Activated naive CD8-positive, alpha-beta T cell treated with anti-CD3 and anti-CD28 coated beads, Interleukin-2, amount 50 U/mL, for 16 hours (primary cell): Measurements from ENCODE around the gene MTMR12.
"Not testable (repeated sequence)": the region's sequence is repeated elsewhere in the genome, so short reads cannot be mapped to it uniquely, and the experiment has no call there.

ENCODE experiments used
- DNase-seq: peaks from one replicate; pipeline ENCODE4 v3.0.0-alpha.2; 2020; ENCODE audit warnings: low read depth, low spot score

MTMR12 gene

DNA sequence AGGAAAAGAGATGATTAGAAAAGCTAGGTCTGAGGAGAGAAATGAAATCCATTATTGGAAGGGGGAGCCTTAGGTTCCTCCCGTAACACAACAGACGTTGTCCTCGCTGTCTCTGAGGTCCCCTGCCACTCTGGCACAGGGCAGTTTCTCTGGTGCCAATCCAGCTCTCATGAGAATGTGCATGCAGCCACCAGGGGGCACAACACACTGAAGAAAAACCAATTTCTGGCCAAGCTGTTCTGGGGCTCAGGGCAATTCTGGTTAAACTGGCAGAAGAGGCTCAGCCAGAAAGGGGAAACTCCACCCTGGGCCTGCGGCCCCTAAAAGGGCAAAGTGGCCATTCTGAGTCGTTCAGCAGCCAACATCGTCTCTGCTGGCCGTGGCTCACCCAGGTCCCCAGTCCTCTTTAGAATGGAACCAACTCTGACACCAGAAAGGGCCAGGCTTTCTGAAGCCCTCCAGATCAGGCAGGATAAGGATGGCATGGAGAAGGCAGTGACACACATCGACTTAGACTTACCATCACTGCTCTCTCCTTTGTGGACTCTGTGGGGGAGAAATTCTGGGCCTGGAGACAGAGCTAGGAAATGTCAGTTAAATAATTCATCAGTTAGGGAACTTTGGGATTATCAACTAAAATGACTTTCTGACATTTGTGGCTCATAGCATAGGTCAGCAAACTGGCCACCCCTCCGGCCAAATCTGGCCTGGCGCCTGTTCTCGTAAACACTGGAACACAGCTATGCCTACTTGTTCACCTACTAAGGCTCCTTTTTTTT lies 80.1 kb downstream of the MTMR12 start:
- DNase-seq: peak; percentile 49

DNA sequence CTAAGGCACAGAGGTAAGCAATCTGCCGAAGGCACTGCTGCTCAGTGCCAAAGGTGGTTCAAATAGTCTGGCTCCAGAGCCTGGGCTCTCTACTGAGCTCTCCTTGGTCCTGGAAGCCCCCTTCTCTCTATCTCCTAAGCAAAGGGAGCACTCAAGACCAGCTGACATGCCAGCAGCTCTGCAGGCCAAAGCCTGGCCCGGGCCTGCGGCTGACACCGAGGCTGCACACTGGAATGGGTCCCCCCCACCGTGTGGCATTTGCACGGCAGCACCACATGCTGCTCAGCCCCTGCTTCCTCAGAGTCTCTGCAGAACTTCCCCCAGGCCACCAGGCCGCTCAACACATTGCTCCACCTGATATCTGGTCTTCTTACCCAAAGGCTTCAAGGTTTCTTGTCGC lies 80.8 kb downstream of the MTMR12 start:
- DNase-seq: no peak

DNA sequence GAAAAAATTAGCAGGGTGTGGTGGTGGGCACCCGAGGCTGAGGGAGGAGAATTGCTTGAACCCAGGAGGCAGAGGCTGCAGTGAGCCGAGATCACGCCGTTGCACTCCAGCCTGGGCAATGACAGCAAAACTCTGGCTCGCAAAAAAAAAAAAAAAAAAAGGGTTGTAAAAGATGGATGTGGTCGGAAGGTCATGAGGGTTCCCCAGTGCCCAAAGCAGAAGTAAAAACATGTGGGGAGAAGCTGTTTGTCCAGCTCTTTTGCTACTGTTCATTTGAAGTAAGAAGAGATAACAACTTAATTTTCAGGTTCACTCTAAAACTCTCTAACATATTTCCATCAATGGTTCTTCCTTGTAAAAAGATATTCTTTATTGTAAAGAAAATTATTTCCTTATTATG lies 81.5 kb downstream of the MTMR12 start:
- DNase-seq: no peak

DNA sequence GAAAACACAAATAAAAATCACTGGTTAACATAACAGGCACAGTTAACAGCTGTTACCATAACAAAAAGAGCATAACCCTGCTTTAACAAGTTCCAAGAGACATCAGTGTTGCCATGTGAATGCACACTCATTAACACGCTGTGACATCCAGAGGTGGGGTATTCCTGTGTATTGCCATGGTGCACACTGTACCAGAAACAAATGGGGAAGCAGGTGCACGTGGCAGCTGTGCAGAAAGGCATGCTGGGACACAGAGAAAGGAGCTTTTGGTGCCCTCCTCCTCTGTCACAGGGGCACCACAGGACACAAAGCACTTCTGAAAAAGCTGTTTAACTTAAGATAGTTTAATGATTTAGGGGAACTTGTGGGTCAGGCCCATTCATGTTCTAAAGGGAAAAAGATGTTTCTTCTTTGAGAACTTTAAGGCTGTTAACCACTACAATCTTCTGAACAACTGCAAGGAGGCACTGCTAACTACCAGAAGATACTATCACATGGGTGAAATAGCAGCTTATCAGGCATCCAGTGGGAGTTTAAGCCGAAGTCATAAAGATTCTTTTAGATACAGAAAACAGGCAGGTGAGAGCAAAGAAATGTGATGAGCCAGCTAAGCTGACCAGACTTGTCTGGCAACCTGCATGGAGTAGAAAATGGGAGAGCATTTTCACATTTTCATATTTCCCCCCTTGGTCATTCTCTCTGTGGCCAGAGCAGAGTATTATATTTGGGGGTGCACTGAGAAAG lies 82.2 kb downstream of the MTMR12 start:
- no peak for DNase-seq

DNA sequence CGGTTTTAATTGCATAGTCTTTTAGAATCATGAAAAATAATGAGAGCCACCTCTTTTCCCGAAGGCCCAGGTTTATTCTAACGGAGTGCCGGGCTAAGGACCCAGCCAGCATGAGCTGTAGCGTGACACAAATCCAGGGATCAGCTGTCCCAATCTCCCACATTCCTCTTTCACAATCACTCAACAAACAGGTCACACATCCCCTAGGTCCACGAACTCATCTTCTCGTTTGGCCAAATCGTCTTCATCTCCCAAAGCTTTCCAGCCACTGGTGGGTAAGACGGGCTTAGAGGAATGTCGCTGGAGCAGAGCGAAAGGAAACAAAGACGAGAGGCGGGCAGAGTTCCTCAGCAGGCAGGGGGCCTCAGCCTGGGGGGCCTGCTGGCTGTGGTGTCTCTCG lies 83.2 kb downstream of the MTMR12 start:
- no peak for DNase-seq

DNA sequence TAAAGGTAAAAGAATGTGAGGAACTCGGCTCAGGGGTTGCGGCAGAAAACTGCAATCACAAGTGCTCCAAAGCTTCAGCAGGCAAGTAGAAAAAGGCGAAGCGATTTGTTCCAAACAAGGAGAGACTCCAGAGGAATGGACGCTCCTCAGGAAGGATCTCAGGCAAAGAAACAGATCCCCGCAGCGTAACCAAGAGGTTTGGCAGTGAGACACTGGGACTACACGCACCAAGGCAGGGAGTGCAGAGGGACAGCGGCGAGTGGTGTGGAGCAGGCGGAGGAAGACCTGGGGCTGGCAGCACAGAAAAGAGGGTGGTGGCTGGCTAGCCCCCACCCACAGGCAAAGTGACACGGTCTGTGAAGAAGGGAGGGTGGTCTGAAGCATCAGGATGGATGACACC lies 83.9 kb downstream of the MTMR12 start:
- DNase-seq: no peak

DNA sequence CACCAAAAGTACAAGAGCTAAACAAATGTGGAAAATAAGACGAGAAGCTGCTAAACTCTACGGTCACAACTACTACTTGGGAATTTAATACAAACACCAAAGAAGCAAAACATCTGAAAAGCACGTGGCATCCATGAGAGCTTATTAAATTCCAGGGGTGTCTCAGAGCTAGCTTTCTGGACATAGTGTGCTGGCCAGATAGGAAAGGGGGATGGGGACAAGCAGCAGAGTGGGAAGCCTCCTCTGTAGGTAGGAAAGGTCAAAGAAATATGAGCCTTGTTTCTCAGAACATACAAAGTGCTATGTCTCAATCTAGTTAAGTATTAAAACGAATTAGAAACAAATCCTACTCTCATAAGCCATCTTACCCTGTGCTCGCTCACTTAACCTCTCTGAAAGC lies 87.3 kb downstream of the MTMR12 start:
- DNase-seq: no peak

DNA sequence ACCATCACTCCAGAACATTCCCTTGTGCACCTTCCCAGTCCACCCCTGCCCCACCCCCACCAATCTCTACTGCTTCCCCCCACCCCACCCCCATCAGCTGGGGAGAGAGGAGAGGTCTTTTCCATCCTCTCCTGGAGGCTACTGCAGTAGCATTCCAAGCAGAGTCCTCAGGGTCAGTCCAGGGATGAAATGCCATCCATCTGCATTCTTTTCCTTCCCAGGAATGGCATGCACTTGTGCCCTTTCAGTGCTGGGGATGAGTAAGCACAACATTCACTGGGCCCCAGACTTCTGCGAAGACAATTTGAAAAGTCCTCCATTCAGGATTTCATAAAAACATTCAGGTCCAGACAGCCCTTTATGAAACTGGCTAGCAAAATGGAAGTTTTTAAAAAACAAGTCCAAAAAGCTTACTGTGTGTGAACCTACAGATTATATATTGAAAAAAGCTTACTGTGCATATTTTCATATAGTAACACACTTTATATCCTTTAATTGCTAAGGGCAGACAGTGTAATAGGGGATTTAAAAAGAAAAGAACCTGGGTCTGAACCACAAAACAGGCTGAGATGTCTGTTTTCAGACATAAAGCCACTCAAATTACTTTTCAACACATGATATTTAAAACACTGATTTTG lies 88.6 kb downstream of the MTMR12 start:
- no peak for DNase-seq

DNA sequence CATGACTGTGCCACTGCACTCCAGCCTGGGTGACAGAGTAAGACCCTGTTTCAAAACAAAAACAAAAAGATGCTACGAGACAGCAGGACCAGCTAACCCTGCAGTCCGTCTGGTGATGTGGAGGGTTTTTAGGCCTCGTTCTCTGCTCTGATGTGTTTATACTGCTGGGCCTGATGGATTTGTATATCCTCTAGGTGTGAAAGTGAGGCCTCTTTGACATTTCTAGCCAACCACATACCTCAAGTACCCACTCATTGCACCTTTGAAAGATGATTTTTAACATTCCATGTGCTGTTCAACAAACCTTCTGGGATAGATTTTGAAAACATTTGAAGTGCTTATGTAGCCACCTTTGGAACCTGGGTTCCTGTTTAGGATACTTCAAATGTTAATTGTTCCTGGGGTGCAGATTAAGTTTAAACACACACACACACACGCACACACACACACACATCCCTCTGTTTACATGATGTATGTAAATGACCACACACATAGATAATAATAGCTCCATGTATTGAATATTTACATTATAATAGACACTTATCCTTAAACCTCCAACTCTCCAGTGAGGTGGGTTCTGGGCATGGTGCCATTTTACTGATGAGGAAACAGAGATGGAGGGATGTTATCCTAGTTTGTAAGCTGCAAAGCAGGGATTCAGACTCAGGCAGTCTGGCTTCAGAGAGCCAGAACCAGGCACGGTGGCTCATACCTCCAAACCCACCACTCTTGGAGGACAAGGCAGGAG lies 89.8 kb downstream of the MTMR12 start:
- DNase-seq: no peak

DNA sequence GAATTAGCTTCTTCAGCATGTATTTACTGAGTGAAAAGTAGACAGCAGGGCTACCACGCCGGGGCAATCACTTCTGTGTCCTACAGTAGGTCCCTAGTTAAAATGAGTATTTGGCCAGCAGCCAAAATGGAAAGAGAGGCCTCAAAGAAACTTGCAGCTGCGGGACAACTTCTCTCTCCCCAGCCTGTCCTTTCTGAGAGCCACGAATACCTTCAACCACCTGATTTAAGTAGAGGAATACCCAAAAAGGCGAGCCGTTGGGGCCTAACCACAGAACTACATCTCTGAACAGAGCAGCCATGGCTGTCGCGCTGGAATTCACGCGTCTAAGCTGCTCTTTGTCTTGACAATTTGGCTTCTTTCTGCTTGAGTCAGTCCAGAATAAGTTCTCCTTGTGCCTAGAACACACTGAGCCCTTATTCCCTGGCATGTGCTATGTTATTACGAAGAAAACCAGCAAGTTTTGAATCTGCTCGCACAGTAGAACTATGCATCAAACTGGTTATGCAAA lies 94.8 kb downstream of the MTMR12 start:
- DNase-seq: no peak

DNA sequence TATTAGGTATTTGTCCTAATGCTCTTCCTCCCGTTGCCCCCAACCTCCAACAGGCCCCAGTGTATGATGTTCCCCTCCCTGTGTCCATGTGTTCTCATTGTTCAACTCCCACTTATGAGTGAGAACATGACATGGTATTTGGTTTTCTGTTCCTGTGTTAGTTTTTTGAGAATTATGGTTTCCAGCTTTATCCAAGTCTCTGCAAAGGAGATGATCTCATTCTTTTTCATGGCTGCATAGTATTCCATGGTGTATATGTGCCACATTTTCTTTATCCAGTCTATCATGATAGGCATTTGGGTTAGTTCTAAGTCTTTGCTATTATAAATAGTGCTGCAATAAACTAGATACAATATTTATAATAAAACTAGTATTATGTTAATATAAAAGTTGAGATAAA lies 98.4 kb downstream of the MTMR12 start:
- DNase-seq: not testable (repeated sequence)

DNA sequence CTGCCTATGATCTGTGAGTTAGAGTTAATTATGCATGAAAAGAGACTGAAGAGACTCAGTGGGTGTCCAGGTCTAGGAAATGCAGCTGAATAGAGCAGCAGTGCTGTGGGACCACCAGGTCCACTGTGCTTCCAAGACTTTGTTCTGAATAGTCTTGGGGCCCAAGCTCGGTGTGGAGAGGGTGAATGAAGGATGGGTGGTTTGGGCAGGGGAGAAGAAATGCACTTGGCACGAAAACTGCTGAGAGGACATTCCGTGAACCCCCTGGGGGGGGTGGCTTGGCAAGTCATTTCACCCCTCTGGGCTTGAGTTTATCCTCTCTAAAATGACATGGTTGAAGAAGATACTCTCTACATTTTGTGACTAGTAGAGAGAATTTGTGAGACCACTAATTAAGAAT lies 102.6 kb downstream of the MTMR12 start:
- DNase-seq: no peak

DNA sequence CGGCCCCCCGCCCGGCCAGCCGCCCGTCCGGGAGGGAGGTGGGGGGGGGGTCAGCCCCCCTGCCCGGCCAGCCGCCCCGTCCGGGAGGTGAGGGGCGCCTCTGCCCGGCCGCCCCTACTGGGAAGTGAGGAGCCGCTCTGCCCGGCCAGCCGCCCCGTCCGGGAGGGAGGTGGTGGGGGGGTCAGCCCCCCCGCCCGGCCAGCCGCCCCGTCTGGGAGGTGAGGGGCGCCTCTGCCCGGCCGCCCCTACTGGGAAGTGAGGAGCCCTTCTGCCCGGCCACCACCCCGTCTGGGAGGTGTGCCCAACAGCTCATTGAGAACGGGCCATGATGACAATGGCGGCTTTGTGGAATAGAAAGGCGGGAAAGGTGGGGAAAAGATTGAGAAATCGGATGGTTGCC lies 103.9 kb downstream of the MTMR12 start:
- not testable (repeated sequence) for DNase-seq

DNA sequence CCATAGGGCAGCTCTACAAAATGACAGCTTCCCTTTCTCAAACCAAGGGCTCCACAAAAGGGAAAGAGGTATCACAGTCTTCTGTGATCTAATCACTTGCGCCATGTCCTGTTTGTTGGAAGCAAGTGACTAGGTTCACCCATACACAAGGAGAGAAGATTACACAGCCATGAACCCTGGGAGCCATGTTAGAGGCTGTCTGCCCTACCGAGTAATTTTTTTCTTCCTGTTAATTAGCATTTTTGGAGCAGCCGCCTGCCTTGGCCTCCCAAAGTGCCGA lies 105.4 kb downstream of the MTMR12 start:
- no peak for DNase-seq

DNA sequence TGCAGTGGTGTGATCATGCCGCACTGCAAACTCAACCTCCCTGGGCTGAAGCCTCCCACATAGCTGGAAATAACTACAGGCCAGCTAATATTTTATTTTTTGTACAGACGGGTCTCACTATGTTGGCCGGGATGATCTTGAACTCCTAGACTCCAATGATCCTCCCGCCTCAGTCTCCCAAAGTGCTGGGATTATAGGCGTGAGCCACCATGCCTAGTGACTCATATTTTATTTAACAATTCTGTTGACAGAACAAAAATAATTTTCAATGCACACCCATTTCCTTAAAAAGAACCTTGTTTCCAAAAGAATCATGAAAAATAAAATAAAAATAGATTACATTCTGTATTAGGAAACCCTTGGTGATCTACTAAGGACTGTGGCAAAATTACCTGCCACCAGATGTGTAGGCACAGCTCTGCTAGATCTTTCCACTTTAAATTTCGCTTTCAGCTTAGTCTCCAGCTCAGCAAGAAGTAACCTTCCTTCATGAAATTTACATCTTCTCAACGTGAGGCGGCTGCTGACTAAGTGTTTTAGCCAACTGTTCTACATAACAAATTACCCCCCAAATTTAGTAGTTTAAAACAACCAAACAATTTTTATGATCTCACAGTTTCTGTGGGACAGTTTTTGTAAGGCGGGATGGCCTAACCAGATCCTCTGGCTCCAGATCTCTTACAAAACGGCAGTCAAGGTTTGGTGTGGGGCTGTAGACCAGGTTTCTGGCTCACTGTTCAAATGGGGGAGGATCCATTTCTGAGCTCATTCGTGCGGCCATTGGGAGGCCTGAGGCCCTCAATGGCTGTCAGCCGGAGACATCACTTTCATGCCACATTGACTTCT lies 106.0 kb downstream of the MTMR12 start:
- DNase-seq: no peak

DNA sequence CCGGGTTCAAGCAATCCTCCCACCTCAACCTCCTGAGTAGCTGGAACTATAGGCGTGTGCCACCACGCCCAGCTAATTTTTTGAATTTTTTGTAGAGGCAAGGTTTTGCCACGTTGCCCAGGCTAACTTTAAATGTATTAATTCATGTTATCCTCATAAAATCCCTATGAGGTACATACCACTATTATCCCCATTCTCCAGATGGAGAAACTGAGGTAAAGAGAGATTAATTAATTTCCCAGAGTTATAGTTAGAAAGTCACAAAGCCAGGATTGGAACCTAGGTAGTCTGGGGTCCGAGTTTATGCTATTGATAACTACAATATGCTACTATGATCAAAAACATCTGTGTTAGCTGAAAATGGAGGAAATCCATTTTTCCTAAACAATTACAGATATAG lies 106.7 kb downstream of the MTMR12 start:
- DNase-seq: no peak

DNA sequence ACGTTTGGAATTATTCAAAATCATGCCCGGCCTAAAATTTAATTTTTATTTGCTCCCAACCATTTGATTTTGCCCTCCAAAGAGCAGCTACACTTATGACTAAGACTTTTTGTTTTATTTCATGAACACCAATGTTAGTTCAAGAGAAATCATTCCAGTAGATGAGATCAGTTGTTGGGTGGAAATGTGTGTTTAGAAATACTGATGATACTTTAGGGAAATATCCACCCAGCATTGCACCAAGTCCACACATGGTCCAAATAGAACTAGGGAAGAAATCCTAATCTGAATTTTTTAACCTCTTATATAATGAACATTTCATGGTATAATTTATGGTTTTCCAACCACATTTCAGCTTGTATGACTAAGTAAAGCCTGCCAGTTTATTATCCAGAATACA lies 110.3 kb downstream of the MTMR12 start:
- no peak for DNase-seq

DNA sequence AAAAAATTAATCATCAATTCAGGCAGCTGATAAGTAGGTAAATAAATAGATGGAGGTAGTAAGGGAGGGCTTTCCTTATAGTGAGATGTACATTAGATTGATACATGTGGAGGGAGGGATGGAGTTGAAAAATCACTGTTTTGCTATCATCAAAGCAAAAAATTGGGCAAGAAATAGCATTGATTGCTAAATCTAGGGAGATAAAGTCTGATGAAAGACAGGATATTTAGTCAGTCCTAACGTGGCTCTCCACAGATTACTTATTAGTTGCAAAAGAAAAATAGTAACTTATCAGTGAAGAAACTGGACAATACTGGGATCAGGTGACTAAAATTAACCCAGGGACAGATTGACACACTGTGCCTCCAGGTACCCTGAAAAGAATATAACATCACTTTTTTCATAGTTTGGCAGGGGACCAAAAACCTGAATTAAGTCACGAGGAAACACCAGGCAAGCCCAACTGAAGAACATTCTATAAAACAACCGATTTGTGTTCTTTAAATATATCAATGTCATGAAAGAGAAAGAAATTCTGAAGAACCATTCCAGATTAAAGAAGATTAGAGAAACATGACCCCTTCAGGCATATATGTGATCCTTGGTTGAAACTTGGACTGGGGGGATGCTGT lies 111.5 kb downstream of the MTMR12 start:
- no peak for DNase-seq

DNA sequence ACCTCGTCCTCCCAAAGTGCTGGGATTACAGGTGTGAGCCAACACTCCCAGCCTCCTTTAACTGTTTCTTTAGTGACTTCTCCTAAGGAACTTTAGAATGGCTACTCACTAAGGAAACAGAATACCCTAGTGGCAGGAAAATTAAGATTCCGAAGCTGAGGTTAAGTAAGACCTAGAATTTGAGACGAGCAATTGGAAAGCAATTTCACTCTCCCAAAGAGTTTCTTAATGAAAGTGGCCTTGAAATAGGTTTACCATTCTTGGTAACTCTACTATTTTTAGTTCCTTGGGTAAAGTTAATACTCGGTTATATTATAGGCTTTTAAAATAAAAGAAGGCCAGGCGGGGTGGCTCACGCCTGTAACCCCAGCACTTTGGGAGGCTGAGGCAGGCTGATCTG lies 115.7 kb downstream of the MTMR12 start:
- no peak for DNase-seq

DNA sequence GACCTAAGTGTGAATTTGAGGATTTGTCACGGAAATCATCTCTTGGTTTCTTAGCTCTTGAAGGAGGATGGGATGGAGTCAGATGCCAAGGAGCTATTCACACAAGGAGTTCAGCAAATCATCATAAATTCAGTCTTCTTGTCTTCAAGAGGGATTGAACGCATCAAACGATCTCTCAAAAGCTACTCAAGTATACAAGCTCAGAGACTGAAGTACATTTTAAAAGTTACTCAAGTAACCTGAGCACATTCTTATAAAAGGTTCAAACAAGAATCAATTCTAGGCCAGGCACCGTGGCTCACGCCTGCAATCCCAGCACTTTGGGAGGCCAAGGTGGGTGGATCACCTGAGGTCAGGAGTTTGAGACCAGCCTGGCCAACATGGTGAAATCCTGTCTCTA lies 117.5 kb downstream of the MTMR12 start:
- no peak for DNase-seq

DNA sequence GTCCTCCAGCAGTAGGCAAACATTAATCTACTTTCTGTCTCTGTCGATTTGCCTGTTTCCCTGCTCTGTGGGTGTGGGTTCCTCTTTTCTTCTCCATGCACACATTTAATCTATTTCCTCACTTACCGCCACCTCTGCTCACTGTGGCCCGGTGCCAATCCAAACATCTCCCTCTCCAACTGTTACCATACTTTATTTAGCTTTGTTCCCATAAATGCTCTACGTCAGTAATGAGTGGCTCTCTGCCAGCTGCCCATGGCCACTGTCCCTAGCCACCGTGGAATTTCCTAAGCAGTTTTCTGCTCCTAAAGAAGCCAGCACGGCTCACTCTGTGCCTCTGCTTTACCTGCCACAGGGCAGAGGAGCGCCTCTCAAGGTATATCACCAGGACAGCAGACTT lies 119.1 kb downstream of the MTMR12 start:
- no peak for DNase-seq
